ENCODE data around the gene PPP4R3B.

The PPP4R3B gene

GRCh38 chr2:55617175-55618024 is at the start of gene PPP4R3B:
PPP4R3B (minus strand) TSS chr2:55617622; CDS start chr2:55617285, 337 bp downstream.
- DNase-seq, result peak; percentile 83 to 100 (median 98)

- DNase-seq, result no peak
Observed at GRCh38 chr2:55653255-55653654, 35.8 kb upstream of the PPP4R3B start.

GRCh38 chr2:55649211-55649610 is 31.8 kb upstream of the PPP4R3B start:
- no peak for DNase-seq

GRCh38 chr2:55636831-55637230 is 19.4 kb upstream of the PPP4R3B start:
- DNase-seq, result no peak

GRCh38 chr2:55628931-55629330 is 11.5 kb upstream of the PPP4R3B start:
- DNase-seq, result no peak

GRCh38 chr2:55627915-55628314 is 10.5 kb upstream of the PPP4R3B start:
- DNase-seq, result no peak

GRCh38 chr2:55621802-55622201 is 4.4 kb upstream of the PPP4R3B start:
- no peak for DNase-seq

- no peak for DNase-seq
Observed at GRCh38 chr2:55620123-55620779, 2.8 kb upstream of the PPP4R3B start.

GRCh38 chr2:55618275-55619055 is 1.0 kb upstream of the PPP4R3B start:
- peak in 51 of 56 donors; percentile 5 to 73 (median 40) for DNase-seq

GRCh38 chr2:55618025-55618274 is 528 bp upstream of the PPP4R3B start:
- DNase-seq, result no peak

GRCh38 chr2:55616551-55617174 is 759 bp downstream of the PPP4R3B start:
- DNase-seq, result peak in 4 of 56 donors; percentile 5 to 51 (median 34)

- no peak for DNase-seq
Observed at GRCh38 chr2:55611997-55612396, 5.4 kb downstream of the PPP4R3B start.

- no peak for DNase-seq
Observed at GRCh38 chr2:55610954-55611743, 6.3 kb downstream of the PPP4R3B start.

GRCh38 chr2:55609938-55610578 is 7.4 kb downstream of the PPP4R3B start:
- DNase-seq, result no peak

- no peak for DNase-seq
Observed at GRCh38 chr2:55609193-55609794, 8.1 kb downstream of the PPP4R3B start.

GRCh38 chr2:55607717-55608116 is 9.7 kb downstream of the PPP4R3B start:
- no peak for DNase-seq

- no peak for DNase-seq
Observed at GRCh38 chr2:55604027-55604565, 13.3 kb downstream of the PPP4R3B start.

- no peak for DNase-seq
Observed at GRCh38 chr2:55601849-55602248, 15.6 kb downstream of the PPP4R3B start.

GRCh38 chr2:55598056-55598795 is 19.2 kb downstream of the PPP4R3B start:
- DNase-seq, result no peak
